Liver (tissue), 9 donors: ENCODE results near the gene PLK3. TPM values are rescaled to one million over a fixed set of nuclear protein-coding genes. Genes with fewer than 3 reads are reported as not detected.

Source experiments
- DNase-seq: peaks from one replicate; pipeline ENCODE4 v3.0.0-alpha.2; 2017; ENCODE audit warnings: low spot score
- H3K27ac ChIP-seq, 2 donors: one replicate each; pipeline ENCODE4 v1.7.0; 2013; ENCODE audit warnings: inconsistent platforms in 2 of 2, low read length in 2 of 2, control low read depth in 1 of 2, low read depth in 1 of 2, mild to moderate bottlenecking in 1 of 2
- H3K27me3 ChIP-seq, 4 donors: one replicate each; pipeline versions ENCODE4 v1.6.1 to v1.7.0; 2013; ENCODE audit warnings: low read length in 3 of 4, inconsistent platforms in 1 of 4, mild to moderate bottlenecking in 1 of 4, moderate library complexity in 1 of 4; ENCODE audit not compliant: control insufficient read depth in 4 of 4, insufficient read depth in 4 of 4
- H3K36me3 ChIP-seq, 4 donors: one replicate each; pipeline versions ENCODE4 v1.6.1 to v1.7.0; 2013; ENCODE audit warnings: low read length in 3 of 4, mild to moderate bottlenecking in 3 of 4, low read depth in 1 of 4, moderate library complexity in 1 of 4; ENCODE audit not compliant: control insufficient read depth in 4 of 4, insufficient read depth in 3 of 4
- H3K4me1 ChIP-seq, 4 donors: one replicate each; pipeline versions ENCODE4 v1.6.1 to v1.7.0; 2013; ENCODE audit warnings: low read length in 3 of 4, mild to moderate bottlenecking in 3 of 4, moderate library complexity in 1 of 4; ENCODE audit not compliant: control insufficient read depth in 4 of 4, insufficient read depth in 4 of 4
- H3K4me3 ChIP-seq, 3 donors: one replicate each; pipeline versions ENCODE4 v1.6.1 to v1.7.0; 2013; ENCODE audit warnings: low read length in 3 of 3, control low read depth in 1 of 3, low read depth in 1 of 3, mild to moderate bottlenecking in 1 of 3
- H3K9ac ChIP-seq, 2 donors: one replicate each; pipeline ENCODE4 v1.7.0; 2013; ENCODE audit warnings: low read length in 2 of 2, mild to moderate bottlenecking in 2 of 2, moderate library complexity in 2 of 2, control low read depth in 1 of 2, low read depth in 1 of 2
- H3K9me3 ChIP-seq, 4 donors: one replicate each; pipeline versions ENCODE4 v1.6.1 to v1.7.0; 2013; ENCODE audit warnings: low read length in 3 of 4; ENCODE audit not compliant: control insufficient read depth in 4 of 4
- ATF3 ChIP-seq: IDR thresholded peaks from 2 replicates; pipeline ENCODE4 v1.6.1; 2016; ENCODE audit warnings: antibody characterized with exemption
- EGR1 ChIP-seq, 2 donors: IDR thresholded peaks; 2 replicates each; pipeline ENCODE4 v1.6.1; 2016 to 2018; ENCODE audit warnings: antibody characterized with exemption in 2 of 2, low read depth in 2 of 2
- FOXA1 ChIP-seq: IDR thresholded peaks from 2 replicates; pipeline ENCODE4 v1.6.1; 2016; ENCODE audit warnings: antibody characterized with exemption
- FOXA2 ChIP-seq: IDR thresholded peaks from 2 replicates; pipeline ENCODE4 v1.6.1; 2016; ENCODE audit warnings: antibody characterized with exemption
- GABPA ChIP-seq, 2 donors: IDR thresholded peaks in 1 of 2; conservative IDR thresholded peaks in 1 of 2; 2 replicates each; pipeline ENCODE4 v1.6.1; 2016; ENCODE audit warnings: antibody characterized with exemption in 2 of 2, mild to moderate bottlenecking in 1 of 2, moderate library complexity in 1 of 2
- HNF4A ChIP-seq, 2 donors: conservative IDR thresholded peaks; 2 replicates each; pipeline ENCODE4 v1.6.1; 2016; ENCODE audit warnings: antibody characterized with exemption in 2 of 2, mild to moderate bottlenecking in 2 of 2
- HNF4G ChIP-seq: IDR thresholded peaks from 2 replicates; pipeline ENCODE4 v1.6.1; 2016; ENCODE audit warnings: antibody characterized with exemption
- JUND ChIP-seq, 2 donors: IDR thresholded peaks; 2 replicates each; pipeline ENCODE4 v1.6.1; 2016; ENCODE audit warnings: antibody characterized with exemption in 2 of 2
- MAX ChIP-seq: IDR thresholded peaks from 2 replicates; pipeline ENCODE4 v1.6.1; 2016; ENCODE audit warnings: antibody characterized with exemption
- NR2F2 ChIP-seq: IDR thresholded peaks from 2 replicates; pipeline ENCODE4 v1.6.1; 2016; ENCODE audit warnings: antibody characterized with exemption
- RAD21 ChIP-seq, 2 donors: IDR thresholded peaks; 2 replicates each; pipeline ENCODE4 v1.6.1; 2016; ENCODE audit warnings: antibody characterized with exemption in 2 of 2, mild to moderate bottlenecking in 2 of 2
- REST ChIP-seq: IDR thresholded peaks from 2 replicates; pipeline ENCODE4 v1.6.1; 2016; ENCODE audit warnings: antibody characterized with exemption, mild to moderate bottlenecking
- RXRA ChIP-seq, 2 donors: IDR thresholded peaks; 2 replicates each; pipeline ENCODE4 v1.6.1; 2017 to 2018; ENCODE audit warnings: antibody characterized with exemption in 2 of 2, mild to moderate bottlenecking in 1 of 2
- SP1 ChIP-seq: IDR thresholded peaks from 2 replicates; pipeline ENCODE4 v1.6.1; 2018; ENCODE audit warnings: antibody characterized with exemption, mild to moderate bottlenecking
- TAF1 ChIP-seq: conservative IDR thresholded peaks from 2 replicates; pipeline ENCODE4 v1.6.1; 2016; ENCODE audit warnings: antibody characterized with exemption, mild to moderate bottlenecking
- YY1 ChIP-seq: IDR thresholded peaks from 2 replicates; pipeline ENCODE4 v1.6.1; 2016; ENCODE audit warnings: antibody characterized with exemption, mild to moderate bottlenecking
- WGBS: extraction: QIAGEN DNeasy Blood & Tissue Kit; methylation state at CpG from one replicate; pipeline ENCODE4 v1.1.7; 2013; 5-methylcytosine and 5-hydroxymethylcytosine counted together
- polyA plus RNA-seq, 2 donors: library from polyadenylated mRNA; stranded (reverse) in 1 of 2; unstranded in 1 of 2; fragments of 200-250 nt in 1 of 2; fragments of >200 nt in 1 of 2; fragmentation: Nextera tagmentation in 1 of 2; extraction: Ambion mirVana in 1 of 2; gene quantifications; one replicate each; pipeline versions ENCODE4 v1.2.1 to v1.2.3, GENCODE V29; 2013 to 2015
- total RNA-seq, 2 donors: library from RNA; depleted of rRNA; stranded (reverse); fragments of >200 nt; gene quantifications; one replicate each; pipeline ENCODE4 v1.2.3, GENCODE V29; 2014
- TF ChIP-seq, protein P1 (sequence below): IDR thresholded peaks from 2 replicates; pipeline ENCODE4 v1.6.1; 2016; ENCODE audit warnings: antibody characterized with exemption
- TF ChIP-seq, protein P2 (sequence below): fragments of 150-350 bp; IDR thresholded peaks from 2 replicates; pipeline ENCODE4 v1.5.1; 2017; ENCODE audit warnings: improper control_type of control experiment, low read depth, low read length; ENCODE audit not compliant: missing input control
- donor health status: healthy.
- donor health status: healthy.
- donor health status: healthy.
- donor health status: healthy.
- donor health status: healthy.

Gene PLK3
- total and polyA plus RNA-seq, 4 donors, result 1.5 to 5.7 (median 2.3) TPM

GRCh38 chr1:44757420-44757819, 42.8 kb upstream of the PLK3 start:
- TF ChIP-seq FOXA2 (no peak), SP1 (no peak), HNF4G (no peak), NR2F2 (no peak), GABPA (IDR thresholded peaks at IDR 0.05 in 1 of 2, conservative IDR thresholded peaks at IDR 0.05 in 1 of 2) (no peak), REST (no peak), JUND (IDR thresholded peaks at IDR 0.05) (no peak), ATF3 (no peak), MAX (no peak)
- TF ChIP-seq, protein P1, sequence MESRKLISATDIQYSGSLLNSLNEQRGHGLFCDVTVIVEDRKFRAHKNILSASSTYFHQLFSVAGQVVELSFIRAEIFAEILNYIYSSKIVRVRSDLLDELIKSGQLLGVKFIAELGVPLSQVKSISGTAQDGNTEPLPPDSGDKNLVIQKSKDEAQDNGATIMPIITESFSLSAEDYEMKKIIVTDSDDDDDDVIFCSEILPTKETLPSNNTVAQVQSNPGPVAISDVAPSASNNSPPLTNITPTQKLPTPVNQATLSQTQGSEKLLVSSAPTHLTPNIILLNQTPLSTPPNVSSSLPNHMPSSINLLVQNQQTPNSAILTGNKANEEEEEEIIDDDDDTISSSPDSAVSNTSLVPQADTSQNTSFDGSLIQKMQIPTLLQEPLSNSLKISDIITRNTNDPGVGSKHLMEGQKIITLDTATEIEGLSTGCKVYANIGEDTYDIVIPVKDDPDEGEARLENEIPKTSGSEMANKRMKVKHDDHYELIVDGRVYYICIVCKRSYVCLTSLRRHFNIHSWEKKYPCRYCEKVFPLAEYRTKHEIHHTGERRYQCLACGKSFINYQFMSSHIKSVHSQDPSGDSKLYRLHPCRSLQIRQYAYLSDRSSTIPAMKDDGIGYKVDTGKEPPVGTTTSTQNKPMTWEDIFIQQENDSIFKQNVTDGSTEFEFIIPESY, result no peak
- H3K36me3 ChIP-seq, result no peaks in the 10 kb centered on the region

DNA sequence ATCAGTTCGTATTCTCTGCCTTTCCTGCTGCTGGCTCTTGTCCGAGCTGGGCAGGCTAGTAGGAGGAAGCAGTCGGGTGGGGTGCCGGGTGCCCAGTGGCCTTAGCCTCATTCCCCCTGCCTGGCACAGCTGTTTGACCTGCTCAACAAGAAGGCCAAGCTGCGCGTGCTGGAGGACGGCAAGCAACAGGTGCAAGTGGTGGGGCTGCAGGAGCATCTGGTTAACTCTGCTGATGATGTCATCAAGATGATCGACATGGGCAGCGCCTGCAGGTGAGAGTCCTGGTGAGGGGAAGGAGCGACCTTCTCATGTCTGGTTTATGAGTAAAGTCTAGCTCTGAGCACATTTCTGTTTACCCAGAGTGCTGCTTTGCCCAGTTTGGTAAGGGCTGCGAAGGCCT, 41.1 kb upstream of the PLK3 start:
- H3K36me3 ChIP-seq, result no peaks in the 10 kb centered on the region
- WGBS, result 91% methylated on average over 11 of the region's 11 CpGs
- TF ChIP-seq, protein P1, result no peak
- TF ChIP-seq FOXA1, result no peak
- no peak for TF ChIP-seq ATF3
- no peak for TF ChIP-seq RAD21 (IDR thresholded peaks at IDR 0.05)
- TF ChIP-seq JUND (IDR thresholded peaks at IDR 0.05), result no peak
- no peak for TF ChIP-seq EGR1 (IDR thresholded peaks at IDR 0.05; ENCODE audit: low read depth in 2 of 2)
- no peak for TF ChIP-seq HNF4G
- TF ChIP-seq REST, result no peak
- no peak for TF ChIP-seq TAF1
- TF ChIP-seq GABPA (IDR thresholded peaks at IDR 0.05 in 1 of 2, conservative IDR thresholded peaks at IDR 0.05 in 1 of 2), result no peak
- no peak for TF ChIP-seq YY1
- no peak for TF ChIP-seq NR2F2
- TF ChIP-seq, protein P2, sequence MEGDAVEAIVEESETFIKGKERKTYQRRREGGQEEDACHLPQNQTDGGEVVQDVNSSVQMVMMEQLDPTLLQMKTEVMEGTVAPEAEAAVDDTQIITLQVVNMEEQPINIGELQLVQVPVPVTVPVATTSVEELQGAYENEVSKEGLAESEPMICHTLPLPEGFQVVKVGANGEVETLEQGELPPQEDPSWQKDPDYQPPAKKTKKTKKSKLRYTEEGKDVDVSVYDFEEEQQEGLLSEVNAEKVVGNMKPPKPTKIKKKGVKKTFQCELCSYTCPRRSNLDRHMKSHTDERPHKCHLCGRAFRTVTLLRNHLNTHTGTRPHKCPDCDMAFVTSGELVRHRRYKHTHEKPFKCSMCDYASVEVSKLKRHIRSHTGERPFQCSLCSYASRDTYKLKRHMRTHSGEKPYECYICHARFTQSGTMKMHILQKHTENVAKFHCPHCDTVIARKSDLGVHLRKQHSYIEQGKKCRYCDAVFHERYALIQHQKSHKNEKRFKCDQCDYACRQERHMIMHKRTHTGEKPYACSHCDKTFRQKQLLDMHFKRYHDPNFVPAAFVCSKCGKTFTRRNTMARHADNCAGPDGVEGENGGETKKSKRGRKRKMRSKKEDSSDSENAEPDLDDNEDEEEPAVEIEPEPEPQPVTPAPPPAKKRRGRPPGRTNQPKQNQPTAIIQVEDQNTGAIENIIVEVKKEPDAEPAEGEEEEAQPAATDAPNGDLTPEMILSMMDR, result no peak
- TF ChIP-seq HNF4A (conservative IDR thresholded peaks at IDR 0.05), result no peak
- no peak for TF ChIP-seq SP1
- no peak for TF ChIP-seq FOXA2
- no peak for TF ChIP-seq RXRA (IDR thresholded peaks at IDR 0.05)

More at GRCh38 chr1:44757420-44757819, 42.8 kb upstream of the PLK3 start:
- H3K9me3 ChIP-seq, result no peaks in the 10 kb centered on the region
- H3K27me3 ChIP-seq, result no peaks in the 10 kb centered on the region
- DNase-seq, result no peak
- H3K27ac ChIP-seq, result no peak overlapping the region
- H3K4me1 ChIP-seq, result no peaks in the 10 kb centered on the region
- WGBS, result 95% methylated on average over 2 of the region's 2 CpGs
- H3K4me3 ChIP-seq, result no peak overlapping the region
- H3K9ac ChIP-seq, result no peak overlapping the region

More for the DNA sequence above, 41.1 kb upstream of the PLK3 start:
- H3K4me1 ChIP-seq, result no peaks in the 10 kb centered on the region
- no peak for DNase-seq
- H3K9ac ChIP-seq, result no peak overlapping the region
- no peak overlapping the region for H3K4me3 ChIP-seq
- H3K27me3 ChIP-seq, result no peaks in the 10 kb centered on the region
- no peak overlapping the region for H3K27ac ChIP-seq
- no peaks in the 10 kb centered on the region for H3K9me3 ChIP-seq
